A673 (cell line): Measurements from ENCODE around the gene SEC63.

Source experiments
- EZH2 ChIP-seq: fragments of 200-600 bp; sonication (generic); IDR thresholded peaks from 2 replicates; pipeline ENCODE4 v1.6.1; 2017; ENCODE audit warnings: borderline replicate concordance, low read depth, mild to moderate bottlenecking, mixed read lengths, antibody characterized with exemption, low read length; ENCODE audit not compliant: poor library complexity, severe bottlenecking
- TF ChIP-seq, protein P1 (sequence below): fragments of 300-800, 200-600 bp; sonication (generic); conservative IDR thresholded peaks from 2 replicates; pipeline ENCODE4 v1.5.1; 2017; ENCODE audit warnings: low read depth, mild to moderate bottlenecking, antibody characterized with exemption, low read length, moderate library complexity, mixed read lengths

DNA sequence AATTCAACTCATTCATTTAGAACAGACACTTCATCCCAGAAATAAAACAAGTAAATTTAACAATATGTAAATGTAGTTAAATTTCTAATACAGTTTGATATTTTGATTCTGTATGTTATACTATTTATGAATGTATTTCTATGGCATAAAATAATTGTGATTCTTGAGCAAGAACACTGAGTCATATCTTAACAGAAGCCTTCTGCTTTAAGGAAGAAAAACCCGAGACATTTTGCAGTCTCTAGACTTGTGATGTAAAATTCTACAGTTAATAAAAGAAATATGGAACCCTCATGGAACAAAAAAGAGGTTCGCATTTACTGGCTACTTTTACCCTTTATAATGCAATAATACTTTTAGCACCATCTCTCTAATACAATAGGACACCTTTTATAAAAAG is 86.0 kb downstream of the SEC63 start:
- TF ChIP-seq, protein P1, sequence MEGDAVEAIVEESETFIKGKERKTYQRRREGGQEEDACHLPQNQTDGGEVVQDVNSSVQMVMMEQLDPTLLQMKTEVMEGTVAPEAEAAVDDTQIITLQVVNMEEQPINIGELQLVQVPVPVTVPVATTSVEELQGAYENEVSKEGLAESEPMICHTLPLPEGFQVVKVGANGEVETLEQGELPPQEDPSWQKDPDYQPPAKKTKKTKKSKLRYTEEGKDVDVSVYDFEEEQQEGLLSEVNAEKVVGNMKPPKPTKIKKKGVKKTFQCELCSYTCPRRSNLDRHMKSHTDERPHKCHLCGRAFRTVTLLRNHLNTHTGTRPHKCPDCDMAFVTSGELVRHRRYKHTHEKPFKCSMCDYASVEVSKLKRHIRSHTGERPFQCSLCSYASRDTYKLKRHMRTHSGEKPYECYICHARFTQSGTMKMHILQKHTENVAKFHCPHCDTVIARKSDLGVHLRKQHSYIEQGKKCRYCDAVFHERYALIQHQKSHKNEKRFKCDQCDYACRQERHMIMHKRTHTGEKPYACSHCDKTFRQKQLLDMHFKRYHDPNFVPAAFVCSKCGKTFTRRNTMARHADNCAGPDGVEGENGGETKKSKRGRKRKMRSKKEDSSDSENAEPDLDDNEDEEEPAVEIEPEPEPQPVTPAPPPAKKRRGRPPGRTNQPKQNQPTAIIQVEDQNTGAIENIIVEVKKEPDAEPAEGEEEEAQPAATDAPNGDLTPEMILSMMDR = no peak
- no peak for TF ChIP-seq EZH2
